ENCODE results near the gene SLC30A10.
"Not testable (repeated sequence)": the region's sequence is repeated elsewhere in the genome, so short reads cannot be mapped to it uniquely, and the experiment has no call there.

Gene SLC30A10

GRCh38 chr1:219888667-219889066 is 39.7 kb downstream of the SLC30A10 start:
- DNase-seq: not testable (repeated sequence)

DNA sequence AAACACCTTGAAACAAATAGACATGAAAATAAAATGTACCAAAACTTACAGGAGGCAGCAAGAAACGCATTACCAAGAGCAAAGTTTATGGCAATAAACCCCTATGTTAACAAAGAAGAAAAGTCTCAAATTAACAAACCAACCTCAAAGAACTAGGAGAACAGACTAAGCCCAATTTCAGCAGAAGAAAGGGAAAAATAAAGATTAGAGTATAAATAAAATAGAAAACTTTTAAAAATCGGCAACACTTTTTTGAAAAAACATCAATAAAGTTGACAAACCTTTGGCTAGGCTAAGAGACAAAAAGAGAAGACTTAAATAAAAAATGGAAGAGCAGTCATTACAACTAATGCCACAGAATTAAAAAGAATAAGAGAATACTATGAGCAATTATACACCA is 42.7 kb downstream of the SLC30A10 start:
- DNase-seq: no peak

DNA sequence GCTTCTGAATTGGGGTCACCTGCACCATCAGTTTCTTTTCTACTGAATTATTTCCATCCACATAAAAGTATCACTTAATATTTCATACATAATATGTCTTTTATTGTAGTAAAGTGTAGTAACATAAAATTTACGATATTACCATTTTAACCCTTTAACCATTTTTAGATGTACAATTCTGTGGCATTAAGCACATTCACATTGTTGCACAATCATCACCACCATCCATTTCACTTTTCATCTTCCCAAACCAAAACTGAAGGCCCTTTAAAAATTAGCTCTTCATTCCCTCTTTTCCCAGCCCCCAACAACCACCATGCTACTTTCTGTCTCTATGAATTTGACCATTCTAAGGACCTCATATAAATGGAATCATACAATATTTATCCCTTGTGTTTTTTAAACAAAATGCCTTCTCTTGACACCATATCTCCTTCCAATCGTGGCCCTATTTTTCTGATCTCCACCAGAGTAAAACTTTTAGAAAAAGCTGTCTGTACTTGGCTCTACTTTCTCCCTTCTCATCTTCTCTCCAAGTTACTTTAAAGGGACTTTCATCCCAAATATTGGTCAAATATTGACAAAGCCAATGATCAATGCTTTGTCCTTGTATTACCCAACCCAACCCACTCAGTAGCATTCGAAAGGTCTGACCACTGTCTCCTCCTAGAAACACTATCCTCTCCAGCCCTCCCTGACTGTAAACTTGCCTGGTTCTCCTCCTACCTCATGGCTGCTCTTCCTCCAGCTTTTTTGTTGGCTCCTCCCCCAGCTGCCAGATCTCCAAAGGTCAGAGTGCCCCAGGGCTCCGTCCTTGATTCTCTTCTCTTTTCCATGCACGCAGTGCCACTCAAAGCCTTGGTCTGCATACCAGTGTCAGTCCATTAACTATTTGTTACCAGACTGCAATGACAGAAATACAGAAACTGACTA is 44.7 kb downstream of the SLC30A10 start:
- DNase-seq: no peak

- DNase-seq: no peak
These were observed 45.6 kb downstream of the SLC30A10 start for GRCh38 chr1:219882755-219883154.

- no peak for DNase-seq
These were observed 46.3 kb downstream of the SLC30A10 start for GRCh38 chr1:219882096-219882495.

DNA sequence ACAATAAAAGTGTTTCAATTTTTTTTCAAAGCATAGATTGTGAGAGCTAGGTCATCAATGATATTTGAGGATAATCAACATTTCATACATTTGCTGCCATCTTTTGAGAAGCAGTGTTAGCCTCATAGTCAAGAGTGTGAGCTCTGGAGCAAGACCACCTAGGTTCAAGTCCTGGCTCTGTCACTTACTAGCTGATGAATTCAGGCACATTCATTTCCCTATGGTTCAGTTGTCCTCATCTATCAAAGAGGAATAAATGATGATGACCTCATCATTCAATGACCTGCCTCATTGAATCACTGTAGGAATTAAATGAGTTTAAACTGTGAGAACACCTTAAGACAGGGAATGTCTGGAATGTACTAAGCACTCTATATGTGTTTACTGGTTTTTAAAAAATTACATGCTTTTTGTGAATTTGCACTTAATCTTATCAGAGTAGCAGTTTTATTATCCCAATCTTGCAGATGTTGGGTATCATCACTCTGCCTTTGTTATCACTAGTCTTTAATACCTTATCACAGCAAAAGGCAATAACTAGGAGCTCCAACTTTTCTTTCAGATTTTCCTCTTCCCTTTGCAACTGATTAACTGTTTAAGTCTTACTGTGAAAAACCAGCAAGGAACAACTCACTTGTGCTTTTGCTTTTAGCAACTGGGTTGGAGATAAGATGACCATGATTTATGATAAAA is 47.4 kb downstream of the SLC30A10 start:
- DNase-seq: no peak

DNA sequence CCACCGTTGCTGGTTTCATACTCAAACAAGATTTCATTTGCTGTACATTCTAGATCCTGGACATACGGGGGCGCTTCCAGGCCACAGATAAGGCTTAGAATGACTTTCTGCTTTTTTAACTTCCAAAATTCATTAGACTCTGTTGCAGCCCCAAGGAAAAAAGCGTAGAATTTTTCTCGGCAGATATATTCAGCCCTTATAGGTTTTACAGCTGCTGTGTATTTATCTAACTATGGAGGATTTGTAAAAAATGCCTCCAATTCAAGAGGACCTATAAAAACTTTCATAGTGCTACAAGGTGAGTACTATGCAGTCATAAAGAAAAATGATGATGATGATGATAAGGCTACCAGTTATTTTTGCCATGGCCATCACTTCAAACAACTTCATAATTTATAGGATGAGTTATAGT is 51.6 kb downstream of the SLC30A10 start:
- no peak for DNase-seq

DNA sequence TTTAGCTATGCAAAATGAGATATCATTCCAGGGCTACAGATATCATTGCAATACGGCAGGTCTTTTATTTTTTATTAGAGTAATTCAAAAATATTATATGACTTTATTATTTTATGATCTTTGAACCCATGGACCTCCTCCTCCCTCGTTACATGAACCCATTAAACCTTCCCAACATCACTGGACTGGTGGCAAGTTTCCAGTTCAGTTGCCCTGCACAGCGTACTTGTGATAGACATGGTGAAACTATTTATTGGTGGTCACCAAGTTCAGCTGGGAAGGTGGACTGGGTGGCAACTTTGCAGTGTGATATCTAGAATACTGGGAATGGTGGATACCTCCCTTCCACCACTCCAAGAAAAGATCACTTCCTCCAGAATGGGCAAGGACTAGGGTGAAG is 52.5 kb downstream of the SLC30A10 start:
- DNase-seq: no peak

DNA sequence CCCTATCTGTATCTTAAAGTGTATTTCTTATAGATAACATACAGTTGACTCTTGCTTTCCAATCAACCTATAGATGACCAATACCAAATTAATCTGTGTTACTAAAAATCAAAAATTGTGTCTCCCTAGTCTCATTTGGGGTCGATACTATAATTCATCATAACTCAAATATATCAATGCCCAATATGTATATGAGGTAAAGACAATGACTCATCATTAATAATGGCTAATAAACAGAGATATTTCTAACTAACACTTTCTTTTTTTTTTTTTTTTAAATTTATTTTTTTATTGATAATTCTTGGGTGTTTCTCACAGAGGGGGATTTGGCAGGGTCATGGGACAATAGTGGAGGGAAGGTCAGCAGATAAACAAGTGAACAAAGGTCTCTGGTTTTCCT is 55.8 kb downstream of the SLC30A10 start:
- not testable (repeated sequence) for DNase-seq

DNA sequence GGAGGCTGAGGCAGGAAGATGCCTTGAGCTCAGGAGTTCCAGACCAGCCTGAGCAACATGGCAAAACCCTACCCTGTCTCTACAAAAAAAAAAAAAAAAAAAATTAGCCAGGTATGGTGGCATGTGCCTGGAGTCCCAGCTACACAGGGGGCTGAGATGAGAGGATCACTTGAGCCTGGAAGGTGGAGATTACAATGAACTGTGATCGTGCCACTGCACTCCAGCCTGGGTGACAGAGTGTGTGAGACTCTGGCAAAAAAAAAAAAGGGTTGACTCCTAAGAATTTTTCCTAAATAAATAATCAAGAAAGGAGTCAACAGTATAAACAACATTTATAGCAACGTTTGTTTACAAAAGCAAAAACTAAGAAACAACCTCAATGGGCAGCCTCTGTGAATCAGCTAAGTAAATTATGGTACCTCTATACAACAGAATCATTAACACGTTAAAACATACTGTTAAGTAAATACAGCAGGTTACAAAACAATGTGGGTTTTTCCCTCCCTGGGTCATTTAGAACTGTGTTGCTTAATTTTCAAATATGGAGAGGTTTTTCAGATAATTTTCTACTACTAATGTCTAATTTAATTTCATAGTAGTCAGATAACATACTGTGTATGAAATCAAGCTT is 56.8 kb downstream of the SLC30A10 start:
- no peak for DNase-seq

DNA sequence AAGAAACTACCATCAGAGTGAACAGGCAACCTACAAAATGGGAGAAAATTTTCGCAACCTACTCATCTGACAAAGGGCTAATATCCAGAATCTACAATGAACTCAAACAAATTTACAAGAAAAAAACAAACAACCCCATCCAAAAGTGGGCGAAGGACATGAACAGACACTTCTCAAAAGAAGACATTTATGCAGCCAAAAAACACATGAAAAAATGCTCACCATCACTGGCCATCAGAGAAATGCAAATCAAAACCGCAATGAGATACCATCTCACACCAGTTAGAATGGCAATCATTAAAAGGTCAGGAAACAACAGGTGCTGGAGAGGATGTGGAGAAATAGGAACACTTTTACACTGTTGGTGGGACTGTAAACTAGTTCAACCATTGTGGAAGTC is 59.7 kb downstream of the SLC30A10 start:
- not testable (repeated sequence) for DNase-seq
